ENCODE results near the gene POTEG.
"Not testable (repeated sequence)": the region's sequence is repeated elsewhere in the genome, so short reads cannot be mapped to it uniquely, and the experiment has no call there.

GRCh38 chr14:19362323-19362722 lies 71.8 kb downstream of the POTEG start:
- not testable (repeated sequence) for TF ChIP-seq TOX (CRISPR knock-in tag; IDR thresholded peaks at IDR 0.05; ENCODE audit: borderline replicate concordance); TSHZ2 (CRISPR knock-in tag; IDR thresholded peaks at IDR 0.05); OSR1 (CRISPR knock-in tag; IDR thresholded peaks at IDR 0.05); ZC3H10 (CRISPR knock-in tag; IDR thresholded peaks at IDR 0.05); ZNF8 (CRISPR knock-in tag; IDR thresholded peaks at IDR 0.05)
